Stimulated activated CD4-positive, alpha-beta T cell treated with anti-CD3 and anti-CD28 coated beads, Interleukin-12 subunit alpha, Interleukin-12 subunit beta, amount 100 ng/mL, for 48 hours (primary cell): ENCODE measurements around the gene UBAC2.

Experiments
- DNase-seq, 3 donors: peaks; one replicate each; pipeline ENCODE4 v3.0.0-alpha.2; 2020; ENCODE audit warnings: low read depth in 2 of 3, low spot score in 1 of 3

The UBAC2 gene

DNA sequence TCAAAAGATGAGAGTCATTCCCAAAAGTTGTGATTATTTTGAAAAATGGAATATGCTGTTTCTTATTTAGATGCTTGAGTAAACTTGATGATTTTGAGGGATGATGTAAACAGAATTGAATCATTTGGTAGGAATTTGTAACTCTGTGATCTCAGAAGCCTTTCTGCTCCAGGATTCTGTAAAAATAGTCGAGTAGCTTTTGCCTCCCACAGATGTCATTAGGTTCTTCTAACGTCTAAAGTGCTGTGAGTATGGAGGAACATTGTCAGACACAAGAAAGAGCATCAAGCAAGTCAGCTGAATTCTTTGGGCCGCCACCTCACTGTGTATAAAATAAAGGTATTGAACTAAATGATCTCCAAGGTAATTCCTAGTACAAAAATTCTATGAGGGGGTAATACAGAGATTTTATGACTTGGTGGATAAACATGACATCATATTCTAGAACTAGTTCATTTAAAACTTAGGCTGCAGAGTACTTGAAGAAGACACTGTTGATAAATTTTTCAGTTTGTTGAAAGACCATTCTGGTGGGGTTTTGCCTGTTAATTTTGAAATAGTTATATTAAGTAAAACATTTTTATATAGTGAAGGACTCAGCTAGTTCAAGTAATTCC is 107.9 kb downstream of the UBAC2 start:
- no peak for DNase-seq

DNA sequence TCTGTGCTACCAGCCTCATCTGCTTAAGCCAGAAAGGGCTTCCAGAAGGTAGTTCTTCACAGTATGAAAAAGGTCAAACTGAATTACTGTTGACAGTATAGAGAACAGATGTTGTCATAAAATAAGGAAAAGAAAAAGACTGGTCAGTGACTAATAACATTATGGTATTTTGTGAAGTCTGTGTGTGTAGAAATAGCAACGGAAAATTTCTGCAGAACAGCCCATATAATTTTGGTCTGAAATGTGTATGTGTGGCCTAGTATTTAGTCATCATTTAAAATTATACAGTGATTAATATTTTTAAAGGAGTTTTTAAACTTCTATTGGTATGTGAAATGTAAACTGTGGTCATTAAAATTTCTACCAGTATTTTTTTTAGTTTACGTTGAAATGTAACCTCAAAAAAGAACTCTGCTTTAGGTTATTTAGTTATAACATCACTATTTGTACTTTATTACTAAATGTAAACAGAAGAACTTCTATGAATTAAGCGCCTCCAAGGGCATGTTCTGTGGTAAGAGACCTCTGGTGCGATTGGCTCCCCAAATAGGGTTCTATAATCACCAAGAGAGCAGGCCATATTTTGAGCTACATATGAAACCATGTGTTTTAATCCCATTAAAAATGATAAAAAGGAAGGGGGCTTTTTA is 109.9 kb downstream of the UBAC2 start:
- DNase-seq = no peak

DNA sequence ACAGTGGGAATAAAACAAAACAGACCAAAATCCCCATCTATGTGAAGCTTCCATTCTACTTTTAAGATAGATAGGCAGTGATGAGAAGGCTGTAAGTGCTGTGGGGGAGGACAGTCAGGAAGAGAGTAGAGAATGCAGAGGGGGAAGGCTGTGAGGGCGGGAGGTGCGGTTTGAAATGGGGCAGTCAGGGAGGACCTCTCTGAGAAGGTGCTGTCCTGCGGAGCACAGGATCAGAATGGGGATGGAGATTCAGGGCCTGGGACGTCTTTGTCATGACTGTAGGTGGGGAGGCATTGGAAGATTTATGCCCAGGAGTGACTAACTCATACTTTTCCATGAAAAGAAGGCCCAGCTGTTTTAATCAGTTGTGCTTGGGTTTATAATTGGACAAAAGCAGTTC is 110.5 kb downstream of the UBAC2 start:
- DNase-seq = peak in 1 of 3 donors; percentile 38

DNA sequence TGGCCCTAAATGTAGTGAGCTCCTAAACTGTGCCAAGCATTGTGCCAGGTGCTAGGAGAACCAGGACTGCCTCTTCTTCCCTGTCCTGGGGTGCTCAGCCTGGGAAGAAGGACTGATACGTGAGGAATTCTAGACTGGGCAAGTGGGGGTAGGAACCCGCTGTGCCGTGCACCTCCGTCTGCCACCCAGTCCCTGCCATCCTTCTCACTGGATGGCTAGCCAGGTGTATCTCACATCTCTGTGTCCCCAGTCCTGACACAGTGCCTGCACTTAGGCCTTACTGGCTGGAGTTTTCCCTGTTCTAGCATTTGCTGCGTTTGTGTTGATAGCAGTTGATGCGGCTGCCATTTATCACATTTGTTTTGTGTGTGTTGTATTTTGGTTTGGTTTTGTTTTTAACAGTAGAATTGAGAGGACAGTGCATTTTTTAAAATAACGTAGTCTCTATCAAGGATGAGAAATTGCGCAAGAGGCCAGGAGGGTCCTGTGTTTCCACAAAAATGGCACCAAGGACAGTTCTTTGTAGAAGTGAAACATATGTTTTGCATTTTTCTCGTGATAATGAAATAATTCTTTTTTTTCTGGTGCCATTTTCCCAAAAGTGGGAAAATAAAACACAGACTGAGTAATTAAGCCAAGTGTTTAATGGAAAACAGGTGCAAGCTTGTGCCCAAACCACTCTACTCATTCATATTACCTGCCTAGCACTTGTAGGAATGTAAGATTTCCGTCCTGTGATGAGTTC is 111.3 kb downstream of the UBAC2 start:
- no peak for DNase-seq

DNA sequence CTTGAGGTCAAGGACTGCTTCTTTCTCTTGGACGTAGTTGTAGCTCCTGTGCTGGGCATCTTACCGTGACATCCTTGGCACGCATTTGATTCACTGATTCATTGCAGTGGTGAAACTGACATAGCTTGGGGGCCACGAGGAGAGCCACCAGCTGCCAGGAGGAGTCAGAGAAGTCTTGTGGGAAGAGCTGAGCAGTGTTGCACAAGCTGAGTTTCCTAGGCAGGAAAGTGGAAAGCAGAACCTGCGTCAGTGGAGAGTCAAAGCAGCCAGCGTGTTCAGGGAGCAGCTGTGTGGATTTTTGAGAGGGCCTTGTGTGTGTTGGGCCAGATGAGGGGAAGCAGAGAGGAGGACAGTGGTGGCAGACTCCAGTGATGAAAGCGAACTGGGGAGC is 111.8 kb downstream of the UBAC2 start:
- DNase-seq = peak in 1 of 3 donors; percentile 39

DNA sequence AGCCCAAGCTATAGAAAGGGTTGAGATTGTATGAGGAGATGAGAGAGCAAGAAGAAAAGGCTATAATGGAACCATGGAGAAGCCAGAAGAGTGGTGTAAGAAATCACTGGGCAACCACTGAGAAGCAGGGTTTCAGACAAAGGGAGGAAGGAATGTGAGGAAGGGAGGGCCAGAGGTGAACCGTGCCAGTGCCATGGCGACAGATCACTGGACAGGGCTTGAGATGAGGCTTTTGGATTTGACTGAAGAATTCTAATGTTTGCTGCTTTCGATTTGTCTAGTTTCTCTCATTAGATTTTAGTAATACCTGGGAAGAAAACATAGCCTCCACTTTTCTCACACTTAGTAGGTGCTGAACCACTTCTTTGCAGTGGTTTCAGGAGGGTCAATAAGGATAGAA is 112.8 kb downstream of the UBAC2 start:
- no peak for DNase-seq

DNA sequence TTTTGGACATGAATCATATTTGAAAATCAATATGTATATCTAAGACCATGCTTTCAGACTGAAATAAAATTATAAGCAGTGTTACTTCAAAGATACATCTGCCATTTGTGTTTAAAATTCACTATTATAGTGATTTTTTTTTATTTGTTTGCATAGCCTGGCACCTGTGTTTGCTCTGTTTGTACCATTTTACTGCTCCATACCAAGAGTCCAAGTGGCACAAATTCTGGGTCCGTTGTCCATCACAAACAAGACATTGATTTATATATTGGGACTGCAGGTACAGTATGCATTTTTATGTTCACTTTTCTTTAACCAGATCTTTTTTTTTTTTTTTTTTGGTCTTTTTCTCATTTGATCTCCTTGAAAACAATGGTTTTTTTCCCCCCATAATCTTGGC is 113.3 kb downstream of the UBAC2 start:
- no peak for DNase-seq

DNA sequence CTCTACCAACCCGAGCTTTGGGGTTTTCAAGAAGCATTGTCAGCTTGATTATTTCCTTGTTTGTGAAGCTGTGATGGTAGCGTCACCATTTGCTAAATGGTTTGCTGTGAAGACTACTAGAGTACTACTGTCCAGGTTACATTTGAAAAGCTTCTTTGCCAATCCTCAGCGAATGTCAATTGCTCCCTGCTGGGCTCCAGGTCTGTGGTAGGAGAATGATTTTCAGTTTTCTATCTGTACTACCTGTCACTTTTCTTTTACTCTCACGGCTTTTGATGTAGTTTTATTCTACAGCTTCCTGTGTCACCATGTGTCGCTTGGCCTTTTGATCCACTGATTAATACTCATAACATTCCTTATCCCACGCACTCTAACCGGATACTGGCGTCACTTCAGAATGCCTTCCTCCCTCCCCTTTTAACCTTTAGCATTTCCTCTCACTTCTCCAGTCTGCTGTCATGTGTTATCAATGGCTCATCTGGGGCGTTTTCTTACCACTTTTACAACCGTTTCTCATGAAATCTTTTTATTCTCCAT is 114.1 kb downstream of the UBAC2 start:
- DNase-seq = peak; percentile 58 to 71 (median 67)

DNA sequence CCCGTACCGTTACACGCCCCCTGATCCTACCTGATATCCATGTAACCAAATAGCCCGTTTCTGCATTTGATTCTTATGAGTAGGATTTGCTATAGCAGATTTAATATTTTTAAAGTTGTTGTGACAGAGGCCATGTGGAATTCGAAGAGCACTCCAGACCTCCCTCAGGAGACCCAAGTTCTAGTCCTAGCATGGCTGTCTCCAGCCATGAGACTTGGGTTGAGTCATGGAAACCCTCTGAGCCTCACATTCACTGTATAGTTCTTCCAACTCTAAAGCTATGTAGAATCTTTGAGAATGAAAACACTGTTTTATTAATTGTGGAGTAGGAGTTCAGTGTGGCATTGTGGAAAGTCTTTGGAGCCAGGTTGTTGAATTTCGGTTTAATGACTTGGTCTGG is 114.5 kb downstream of the UBAC2 start:
- DNase-seq = no peak

DNA sequence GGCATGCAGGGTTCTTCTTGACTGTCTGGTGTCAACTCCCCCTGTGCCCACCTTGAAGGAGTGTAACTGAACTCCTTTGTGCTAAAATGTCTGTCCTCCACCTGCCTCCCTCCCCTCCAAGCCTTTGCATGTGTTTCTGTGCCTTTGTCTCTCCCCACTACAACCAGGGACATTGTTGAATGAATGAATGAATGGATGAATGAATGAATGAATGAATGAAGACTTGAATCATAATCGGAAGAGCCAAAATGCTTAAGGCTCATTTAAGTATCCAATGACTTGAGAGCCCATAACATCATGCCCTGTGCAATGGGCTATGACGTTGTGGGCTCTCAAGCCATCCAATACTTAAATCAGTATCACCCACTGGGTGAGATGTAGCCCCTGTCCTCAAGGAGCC is 115.6 kb downstream of the UBAC2 start:
- DNase-seq = no peak

DNA sequence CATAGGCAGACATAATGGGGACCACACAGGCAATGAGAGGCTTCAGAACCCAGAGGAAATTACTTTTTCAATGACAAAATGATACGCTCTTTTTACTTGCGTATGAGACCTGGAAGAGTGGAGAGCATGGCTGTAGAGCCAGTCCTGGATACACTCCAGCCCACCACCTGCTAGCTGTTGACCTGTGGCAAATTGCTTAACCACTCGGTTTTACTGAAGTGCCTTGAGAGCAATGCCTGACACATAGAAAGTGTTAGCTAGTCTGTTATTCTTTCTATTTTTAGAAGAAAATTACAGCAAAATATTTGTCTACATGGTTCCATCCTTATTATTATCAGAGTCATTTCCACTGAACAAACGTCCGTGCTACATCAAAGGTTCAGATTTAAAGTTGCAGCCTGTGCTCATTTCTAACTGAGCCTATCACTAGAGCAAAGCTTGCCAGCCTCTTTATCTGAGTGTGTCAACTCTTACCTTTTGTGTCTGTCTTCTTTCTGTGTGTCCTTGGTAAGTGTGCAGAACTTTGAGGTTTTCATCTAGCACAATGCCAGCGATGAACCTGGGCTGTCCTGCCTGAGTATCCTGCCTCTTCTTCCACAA is 116.1 kb downstream of the UBAC2 start:
- DNase-seq = no peak

DNA sequence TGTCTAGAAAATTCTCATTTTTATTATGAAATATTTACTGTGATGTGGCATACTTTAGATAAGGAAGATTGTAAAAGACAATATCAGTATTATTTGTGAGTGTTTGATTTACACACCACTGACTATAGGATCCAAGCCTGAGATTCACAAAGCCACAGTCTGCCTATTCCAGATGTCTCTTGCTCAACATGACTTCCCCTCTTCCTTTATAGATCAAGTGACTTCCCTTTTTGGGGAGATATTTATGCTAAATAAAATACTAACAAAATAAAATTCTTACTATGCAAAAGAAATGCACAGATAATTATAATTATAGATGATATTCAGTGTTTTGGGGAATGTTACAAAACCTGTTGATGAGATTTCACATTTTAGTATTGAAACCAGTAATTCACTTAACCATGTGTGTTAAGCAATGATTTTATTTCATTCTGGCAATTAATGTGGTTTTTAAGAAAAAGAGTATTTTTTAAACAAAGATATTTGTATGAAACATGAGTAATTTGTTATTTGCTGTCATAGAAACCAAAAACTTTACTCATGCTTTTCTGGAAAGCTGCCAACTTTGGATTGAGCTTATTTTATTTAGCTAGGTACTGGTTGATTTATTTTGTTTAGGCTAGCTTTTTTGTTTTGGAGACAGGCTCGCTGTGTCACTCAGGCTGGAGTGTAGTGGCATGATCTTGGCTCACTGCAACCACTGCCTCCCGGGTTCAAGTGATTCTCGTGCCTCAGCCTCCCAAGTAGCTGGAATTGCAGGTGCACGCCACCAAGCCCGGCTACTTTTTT is 120.2 kb downstream of the UBAC2 start:
- DNase-seq = no peak

DNA sequence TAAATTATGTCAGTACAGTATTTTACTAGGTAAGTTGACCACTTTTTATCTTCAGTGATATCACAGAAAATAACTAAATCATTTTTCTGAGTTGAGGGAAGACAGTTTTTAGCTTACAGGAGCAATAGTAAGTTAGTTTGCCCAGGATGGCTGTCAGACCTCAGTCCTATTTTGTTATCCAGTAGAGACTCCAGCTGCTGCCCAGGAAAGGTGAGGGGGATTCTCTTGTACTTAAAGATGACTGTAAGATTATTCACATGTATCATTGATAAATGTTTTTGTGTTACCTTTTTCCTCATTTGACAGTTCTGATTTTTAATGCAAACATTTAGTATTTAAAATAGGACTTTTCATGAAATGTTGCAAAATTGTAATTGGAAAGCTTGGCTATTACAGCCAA is 121.1 kb downstream of the UBAC2 start:
- no peak for DNase-seq

DNA sequence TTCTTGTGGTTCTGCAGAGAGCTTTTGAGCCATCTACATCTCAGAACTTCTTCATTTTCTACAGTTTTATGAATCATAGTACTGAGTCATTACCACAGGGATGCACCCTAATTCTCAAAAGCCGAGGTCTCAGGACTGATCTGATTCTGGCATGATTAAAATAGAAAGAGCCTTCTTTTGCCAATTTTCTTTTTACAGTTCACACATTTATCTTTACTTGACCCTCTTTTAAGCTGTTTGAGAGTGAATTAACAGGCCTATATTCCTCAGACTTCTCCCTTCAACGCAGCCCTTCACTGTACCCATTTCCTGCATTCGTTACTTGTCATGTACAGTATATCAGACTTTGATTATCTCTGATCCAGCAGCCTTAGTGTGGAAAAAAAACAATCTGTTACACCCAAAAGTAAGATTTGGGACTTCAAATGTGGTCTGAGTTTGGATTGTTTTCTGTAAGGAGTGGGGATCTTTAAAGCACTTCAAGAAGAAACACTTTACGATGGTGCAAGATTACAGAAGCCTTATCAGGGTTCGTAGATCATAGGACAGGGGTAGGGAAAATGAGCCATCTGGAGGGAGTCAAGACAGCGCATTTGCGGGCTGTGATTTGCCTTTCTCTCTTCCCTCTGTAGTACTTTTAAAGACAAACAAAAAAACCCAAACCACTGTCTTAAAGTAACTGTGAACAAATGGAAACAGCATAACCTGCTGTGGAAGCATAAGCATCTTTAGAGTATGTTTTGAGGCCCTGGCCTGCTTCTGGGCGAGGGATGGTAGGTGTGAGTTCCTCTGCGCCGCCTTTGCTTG is 121.8 kb downstream of the UBAC2 start:
- no peak for DNase-seq

DNA sequence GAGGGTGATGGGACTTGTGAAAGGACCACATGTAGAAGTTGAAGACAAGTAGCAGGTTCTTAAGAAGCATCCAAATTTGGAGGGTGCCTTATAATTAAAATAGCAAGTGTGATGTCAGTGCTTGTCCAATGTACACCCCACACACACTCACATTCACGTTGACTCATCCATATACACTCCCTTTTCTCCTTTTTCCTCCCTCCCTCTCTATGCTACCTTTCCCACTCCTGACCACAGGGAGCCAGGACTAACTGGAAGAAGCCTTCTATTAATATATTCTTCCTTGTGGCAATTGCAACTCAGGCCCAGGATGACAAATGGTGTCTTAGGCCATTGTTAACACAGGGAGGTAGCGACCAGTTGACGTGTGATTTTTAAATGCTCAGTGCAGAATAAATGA is 122.8 kb downstream of the UBAC2 start:
- no peak for DNase-seq

DNA sequence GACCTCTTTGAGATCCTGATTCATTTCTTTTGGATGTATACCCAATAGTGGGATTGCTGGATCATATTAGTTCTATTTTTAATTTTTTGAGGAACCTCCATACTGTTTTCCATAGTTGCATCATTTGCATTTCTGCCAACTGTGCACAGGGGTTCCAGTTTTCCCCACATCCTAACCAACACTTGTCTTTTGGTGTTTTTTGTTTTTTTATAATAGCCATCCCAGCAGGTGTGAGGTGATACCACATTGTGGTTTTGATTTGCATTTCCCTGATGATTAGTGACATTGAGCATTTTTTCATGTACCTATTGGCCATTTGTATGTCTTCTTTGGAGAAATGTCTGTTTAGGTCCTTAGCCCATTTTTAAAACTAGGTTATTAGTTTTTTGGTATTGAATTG is 125.4 kb downstream of the UBAC2 start:
- no peak for DNase-seq

DNA sequence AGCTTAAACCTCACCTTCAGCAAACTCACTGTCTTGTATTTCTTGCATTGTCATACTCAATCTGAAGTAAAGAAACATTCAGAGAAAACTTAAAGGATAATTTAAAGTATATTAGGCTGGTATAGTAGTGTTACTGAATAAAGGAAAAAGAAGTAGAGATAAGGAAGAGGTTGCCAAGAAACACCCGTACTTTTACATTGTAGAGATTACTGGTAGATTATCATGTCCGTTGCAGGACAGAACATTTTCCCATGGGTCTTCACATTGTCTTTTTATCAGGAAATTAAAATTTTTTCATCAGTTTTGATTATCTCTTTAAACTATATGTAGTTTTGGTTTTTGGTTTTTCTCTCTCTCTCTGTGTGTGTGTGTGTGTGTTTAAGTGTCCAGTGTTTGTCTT is 126.5 kb downstream of the UBAC2 start:
- no peak for DNase-seq

DNA sequence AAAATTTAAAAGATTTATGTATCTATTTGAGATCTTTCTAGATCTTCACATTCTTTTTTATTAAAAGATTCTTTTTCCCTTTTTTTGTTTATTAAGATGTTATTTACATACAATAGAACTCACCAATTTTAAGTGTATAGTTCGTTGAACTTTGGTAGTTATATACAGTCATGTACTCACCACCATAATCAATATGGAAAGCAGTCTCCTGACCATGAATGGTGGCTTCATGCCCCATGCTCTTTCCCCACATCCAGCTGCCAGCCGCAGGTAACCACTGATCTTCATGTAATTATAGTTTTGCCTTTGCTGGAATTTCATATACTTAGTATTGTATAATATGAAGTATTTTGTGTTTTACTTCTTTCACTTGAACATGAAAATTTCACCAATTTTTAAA is 127.1 kb downstream of the UBAC2 start:
- no peak for DNase-seq

DNA sequence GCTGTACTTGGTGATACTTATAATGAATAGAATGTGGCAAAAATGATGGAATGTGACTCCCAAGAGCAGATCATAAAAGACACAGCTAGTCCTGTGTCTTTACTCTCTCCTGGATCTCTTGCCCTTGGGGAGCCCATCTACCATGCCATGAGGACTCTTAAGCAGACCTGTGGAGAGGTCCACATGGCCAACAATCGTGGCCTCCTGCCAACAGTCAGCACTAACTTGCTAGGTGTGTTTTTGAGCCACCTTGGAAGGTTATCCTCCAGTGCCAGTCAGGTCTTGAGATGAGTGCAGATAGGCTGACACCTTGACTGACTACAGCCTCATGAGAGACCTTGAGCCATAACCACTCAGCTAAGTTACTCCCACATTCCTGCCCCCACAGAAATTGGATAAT is 128.8 kb downstream of the UBAC2 start:
- DNase-seq = no peak

DNA sequence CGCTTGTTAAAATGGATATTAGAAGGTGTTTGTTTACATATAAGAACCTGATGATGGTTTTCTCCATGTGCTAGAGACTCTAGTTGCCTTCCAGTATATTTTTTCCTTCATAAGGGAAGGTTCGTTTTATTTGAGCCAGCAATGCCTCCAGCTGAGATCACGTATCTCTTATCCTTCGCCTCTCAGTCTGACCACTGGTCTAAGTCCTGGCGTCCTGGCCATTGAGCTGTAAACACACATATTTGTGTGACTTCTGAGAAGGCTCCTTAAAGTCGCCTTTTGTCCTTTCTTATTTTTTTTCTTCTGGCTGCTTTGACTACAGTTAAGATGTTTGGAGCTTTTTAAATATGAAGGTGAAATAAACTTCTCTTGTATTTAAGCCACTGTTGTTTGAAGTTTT is 130.3 kb downstream of the UBAC2 start:
- DNase-seq = no peak
